ENCODE data around the gene SLBP. TPM values are rescaled to one million over a fixed set of nuclear protein-coding genes. Genes with fewer than 3 reads are reported as not detected.

Gene SLBP
- total RNA-seq, 1 donor from 2014 or later, result 45.8 TPM

GRCh38 chr4:1751155-1751918 lies 39.2 kb upstream of the SLBP start:
- H3K27me3 Mint-ChIP-seq (ENCODE audit: low read depth), result peaks cover 2% of the 10 kb centered on the region
- TF ChIP-seq, protein P1, sequence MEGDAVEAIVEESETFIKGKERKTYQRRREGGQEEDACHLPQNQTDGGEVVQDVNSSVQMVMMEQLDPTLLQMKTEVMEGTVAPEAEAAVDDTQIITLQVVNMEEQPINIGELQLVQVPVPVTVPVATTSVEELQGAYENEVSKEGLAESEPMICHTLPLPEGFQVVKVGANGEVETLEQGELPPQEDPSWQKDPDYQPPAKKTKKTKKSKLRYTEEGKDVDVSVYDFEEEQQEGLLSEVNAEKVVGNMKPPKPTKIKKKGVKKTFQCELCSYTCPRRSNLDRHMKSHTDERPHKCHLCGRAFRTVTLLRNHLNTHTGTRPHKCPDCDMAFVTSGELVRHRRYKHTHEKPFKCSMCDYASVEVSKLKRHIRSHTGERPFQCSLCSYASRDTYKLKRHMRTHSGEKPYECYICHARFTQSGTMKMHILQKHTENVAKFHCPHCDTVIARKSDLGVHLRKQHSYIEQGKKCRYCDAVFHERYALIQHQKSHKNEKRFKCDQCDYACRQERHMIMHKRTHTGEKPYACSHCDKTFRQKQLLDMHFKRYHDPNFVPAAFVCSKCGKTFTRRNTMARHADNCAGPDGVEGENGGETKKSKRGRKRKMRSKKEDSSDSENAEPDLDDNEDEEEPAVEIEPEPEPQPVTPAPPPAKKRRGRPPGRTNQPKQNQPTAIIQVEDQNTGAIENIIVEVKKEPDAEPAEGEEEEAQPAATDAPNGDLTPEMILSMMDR (IDR thresholded peaks at IDR 0.05; ENCODE audit: unreplicated experiment), result no peak
- H3K4me1 Mint-ChIP-seq, result peaks cover 2% of the 10 kb centered on the region
- H3K27ac Mint-ChIP-seq, result no peak overlapping the region
- no peaks in the 10 kb centered on the region for H3K36me3 Mint-ChIP-seq
- DNase-seq (ENCODE audit: low spot score in 2 of 2, unreplicated experiment in 2 of 2), result no peak
- H3K4me3 Mint-ChIP-seq, result no peak overlapping the region
- no peaks in the 10 kb centered on the region for H3K9me3 Mint-ChIP-seq

DNA sequence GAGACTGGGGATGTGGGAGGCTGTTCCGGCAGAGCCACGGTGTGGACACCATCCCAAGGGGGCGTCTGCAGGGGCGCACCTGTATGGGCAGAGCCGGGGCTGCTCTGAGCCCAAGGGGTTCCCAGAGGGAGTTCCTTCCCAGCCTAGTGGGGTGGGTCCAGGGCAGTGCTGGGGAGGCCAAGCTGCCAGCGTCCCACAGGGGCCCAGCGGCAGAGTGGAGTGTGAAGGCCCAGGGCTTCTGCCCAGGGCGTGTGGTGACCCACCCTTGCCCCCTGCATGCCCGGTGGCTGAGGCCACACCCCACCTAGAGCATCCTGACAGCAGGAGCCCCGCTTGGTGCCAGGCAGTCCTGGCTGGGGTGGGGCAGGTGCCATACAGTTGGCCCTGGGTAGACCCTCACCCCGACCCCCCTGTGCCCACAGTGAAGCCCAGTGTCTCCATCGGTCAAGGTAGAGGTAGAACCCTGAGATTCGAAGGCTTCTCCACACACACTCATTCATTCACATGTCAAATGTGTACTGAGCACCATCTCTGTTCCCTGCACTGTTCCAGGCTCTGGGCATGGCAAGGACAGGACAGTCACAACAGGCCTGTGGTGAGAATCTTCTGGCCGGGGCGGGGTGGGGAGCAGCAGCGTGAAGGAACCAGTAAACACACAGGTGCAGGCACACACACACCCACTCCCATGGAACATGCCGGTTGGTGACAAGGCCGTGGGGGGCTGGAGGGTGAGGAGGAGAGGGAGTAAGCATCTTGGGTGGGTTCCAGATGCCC lies 38.4 kb upstream of the SLBP start:
- Mint-ChIP-seq H3K36me3 (no peaks in the 10 kb centered on the region), H3K9me3 (no peaks in the 10 kb centered on the region), H3K27me3 (ENCODE audit: low read depth) (peaks cover 2% of the 10 kb centered on the region), H3K4me1 (no peaks in the 10 kb centered on the region), H3K27ac (no peak overlapping the region), H3K4me3 (no peak overlapping the region)
- TF ChIP-seq, protein P1 (IDR thresholded peaks at IDR 0.05; ENCODE audit: unreplicated experiment), result no peak
- DNase-seq (ENCODE audit: low spot score in 2 of 2, unreplicated experiment in 2 of 2), result no peak

DNA sequence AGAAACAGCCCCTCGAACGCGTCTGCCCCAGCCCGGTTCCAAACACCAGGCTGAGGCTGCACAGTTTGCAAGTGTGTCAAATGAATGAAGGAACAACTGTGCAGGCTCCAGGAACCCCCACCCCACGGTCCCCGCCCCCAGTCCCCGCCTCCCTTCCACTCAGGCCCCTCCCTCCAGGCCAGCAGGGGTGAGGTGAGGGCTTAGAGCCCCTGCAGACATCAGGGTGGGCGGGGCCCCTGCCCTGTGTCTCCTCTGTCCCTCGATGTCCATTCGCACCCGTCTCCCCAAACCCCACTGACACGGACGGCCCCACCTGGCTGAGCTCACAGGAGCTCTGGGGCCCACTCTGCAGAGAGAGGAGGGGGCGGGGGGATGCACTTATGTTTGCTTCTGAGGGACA lies 37.7 kb upstream of the SLBP start:
- Mint-ChIP-seq H3K36me3 (peaks cover 2% of the 10 kb centered on the region), H3K9me3 (no peaks in the 10 kb centered on the region), H3K4me3 (no peak overlapping the region), H3K27me3 (ENCODE audit: low read depth) (peaks cover 2% of the 10 kb centered on the region), H3K27ac (no peak overlapping the region), H3K4me1 (no peaks in the 10 kb centered on the region)
- no peak for DNase-seq (ENCODE audit: low spot score in 2 of 2, unreplicated experiment in 2 of 2)
- TF ChIP-seq, protein P1 (IDR thresholded peaks at IDR 0.05; ENCODE audit: unreplicated experiment), result no peak

GRCh38 chr4:1749370-1749769 lies 37.3 kb upstream of the SLBP start:
- Mint-ChIP-seq H3K27me3 (ENCODE audit: low read depth) (peaks cover 2% of the 10 kb centered on the region), H3K4me3 (no peak overlapping the region), H3K36me3 (peaks cover 3% of the 10 kb centered on the region), H3K27ac (no peak overlapping the region), H3K4me1 (no peaks in the 10 kb centered on the region), H3K9me3 (no peaks in the 10 kb centered on the region)
- no peak for DNase-seq (ENCODE audit: low spot score in 2 of 2, unreplicated experiment in 2 of 2)
- TF ChIP-seq, protein P1 (IDR thresholded peaks at IDR 0.05; ENCODE audit: unreplicated experiment), result no peak

DNA sequence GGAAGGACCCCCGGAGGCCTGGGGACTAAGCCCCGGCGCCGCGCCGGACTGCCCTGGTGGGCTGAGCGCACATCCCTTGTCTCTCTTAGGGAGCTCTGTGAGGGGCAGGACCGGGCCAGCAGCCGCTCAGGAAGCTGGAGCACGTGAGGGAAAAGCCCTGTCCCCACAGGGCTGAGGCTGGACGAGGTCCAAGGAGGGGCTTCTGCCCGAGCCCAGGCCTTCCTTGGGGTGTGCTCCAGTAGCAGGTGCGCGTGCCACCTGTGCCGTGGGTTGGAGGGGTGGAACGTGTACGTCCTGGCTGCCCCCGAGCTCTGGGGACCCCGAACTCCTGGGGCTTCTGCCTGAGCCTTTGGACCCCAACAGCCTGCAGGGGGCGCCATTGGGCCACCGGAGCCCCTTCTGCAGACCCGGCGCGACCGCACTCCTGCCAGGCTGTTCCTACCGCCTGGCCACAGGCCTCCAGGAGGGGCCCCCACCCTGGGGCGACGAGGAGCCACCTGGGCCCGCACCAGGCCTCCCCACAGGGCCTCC lies 36.4 kb upstream of the SLBP start:
- DNase-seq (ENCODE audit: low spot score in 2 of 2, unreplicated experiment in 2 of 2), result peak; percentile 86 to 92
- Mint-ChIP-seq H3K4me1 (no peaks in the 10 kb centered on the region), H3K27me3 (ENCODE audit: low read depth) (peaks cover 2% of the 10 kb centered on the region), H3K27ac (no peak overlapping the region), H3K4me3 (no peak overlapping the region), H3K9me3 (no peaks in the 10 kb centered on the region), H3K36me3 (peaks cover 7% of the 10 kb centered on the region)
- TF ChIP-seq, protein P1 (IDR thresholded peaks at IDR 0.05; ENCODE audit: unreplicated experiment), result peak; percentile 90
